ENCODE measurements around the gene MED31. TPM values are rescaled to one million over a fixed set of nuclear protein-coding genes. Genes with fewer than 3 reads are reported as not detected.
A peak's percentile ranks its signal among the peaks of the same experiment; 100 is the strongest.

MED31 gene
- total RNA-seq (2014; rRNA removed; shearing (Covaris generic)) (4.8 and 8.9 TPM in 2 replicates), polyA plus RNA-seq (2016; fragmentation: Nextera tagmentation; extraction: Ambion mirVana) (64.9 and 70.0 TPM in 2 replicates)

GRCh38 chr17:6651354-6651918 lies at the start of gene MED31, which contains the start of gene C17orf100:
Gene MED31 (minus strand): TSS chr17:6651605. CDS start chr17:6651528, 77 bp downstream.
Gene C17orf100 (plus strand): TSS chr17:6651762. CDS start chr17:6651914, 152 bp downstream.
- in situ Hi-C loops (cut with MboI): no loop called here
- peaks cover 6% of the 10 kb centered on the region; the same call in 1 of the 2 replicates for H4K20me1 ChIP-seq (ENCODE audit: insufficient read depth)
- no peak for TF ChIP-seq EZH2 (IDR thresholded peaks at IDR 0.05; ENCODE audit: insufficient read depth, poor library complexity, severe bottlenecking)
- TF ChIP-seq EZH2phosphoT487 (IDR thresholded peaks at IDR 0.05; ENCODE audit: insufficient read depth, low read depth): no peak

GRCh38 chr17:6700948-6701307 lies 49.5 kb upstream of the MED31 start:
- no peaks in the 10 kb centered on the region for H3K9me2 ChIP-seq (ENCODE audit: insufficient read depth)
- in situ Hi-C loops (cut with MboI): no loop called here
- no peaks in the 10 kb centered on the region for H3F3A ChIP-seq (ENCODE audit: insufficient read depth)
- H3K27ac ChIP-seq: no peak overlapping the region
- H3K27me3 ChIP-seq (replicated peaks; ENCODE audit: insufficient read depth): no peaks in the 10 kb centered on the region; the same call in 1 of the 2 replicates
- H3K4me2 ChIP-seq (ENCODE audit: unreplicated experiment): no peak overlapping the region
- H3K36me3 ChIP-seq (ENCODE audit: low read depth): no peaks in the 10 kb centered on the region
- H3K9me3 ChIP-seq (ENCODE audit: low read depth): no peaks in the 10 kb centered on the region
- no peaks in the 10 kb centered on the region for H4K20me1 ChIP-seq (ENCODE audit: insufficient read depth)
- H2AFZ ChIP-seq: no peak overlapping the region
- no peak overlapping the region for H3K4me3 ChIP-seq
- no peak for DNase-seq
- H3K9ac ChIP-seq: no peak overlapping the region
- TF ChIP-seq EZH2 (IDR thresholded peaks at IDR 0.05; ENCODE audit: insufficient read depth, poor library complexity, severe bottlenecking) (no peak), EZH2phosphoT487 (IDR thresholded peaks at IDR 0.05; ENCODE audit: insufficient read depth, low read depth) (no peak)
- WGBS, 2 experiments (ENCODE audit: low coverage in 1 of 2, low lambda C conversion rate in 2 of 2, missing lambda C conversion rate in 2 of 2): 62 to 66% methylated on average over 8 of the region's 8 CpGs
- no peaks in the 10 kb centered on the region for H3K4me1 ChIP-seq (ENCODE audit: insufficient read depth)
- no peaks in the 10 kb centered on the region for H3K79me2 ChIP-seq (ENCODE audit: insufficient read depth)

More at GRCh38 chr17:6651354-6651918, at the start of gene MED31, which contains the start of gene C17orf100:
- Histone ChIP-seq H3F3A (ENCODE audit: insufficient read depth) (peaks cover 22% of the 10 kb centered on the region), H3K4me3 (peak within 1 kb of the TSS; percentile 88), H3K9me2 (ENCODE audit: insufficient read depth) (no peaks in the 10 kb centered on the region), H2AFZ (peak within 1 kb of the TSS; percentile 95), H3K4me2 (ENCODE audit: unreplicated experiment) (peak within 1 kb of the TSS; percentile 96), H3K27me3 (replicated peaks; ENCODE audit: insufficient read depth) (peaks cover 12% of the 10 kb centered on the region), H3K4me1 (ENCODE audit: insufficient read depth) (peaks cover 25% of the 10 kb centered on the region; the same call in 1 of the 2 replicates), H3K36me3 (ENCODE audit: low read depth) (peaks cover 19% of the 10 kb centered on the region; the same call in 1 of the 2 replicates), H3K27ac (peak within 1 kb of the TSS; percentile 94), H3K9ac (peak within 1 kb of the TSS; percentile 97), H3K79me2 (ENCODE audit: insufficient read depth) (peaks cover 44% of the 10 kb centered on the region), H3K9me3 (ENCODE audit: low read depth) (no peaks in the 10 kb centered on the region)
- peak; percentile 97 for DNase-seq
- 1 to 2% methylated on average over 33 of the region's 35 CpGs for WGBS, 2 experiments (ENCODE audit: low coverage in 1 of 2, low lambda C conversion rate in 2 of 2, missing lambda C conversion rate in 2 of 2)

- no peaks in the 10 kb centered on the region for H3K9me3 ChIP-seq (ENCODE audit: low read depth)
- no peak overlapping the region for H2AFZ ChIP-seq
- no peaks in the 10 kb centered on the region; the same call in 1 of the 2 replicates for H3K27me3 ChIP-seq (replicated peaks; ENCODE audit: insufficient read depth)
- WGBS, 2 experiments (ENCODE audit: low coverage in 1 of 2, low lambda C conversion rate in 2 of 2, missing lambda C conversion rate in 2 of 2): 60 to 62% methylated on average over 16 of the region's 16 CpGs
- H3K4me2 ChIP-seq (ENCODE audit: unreplicated experiment): no peak overlapping the region
- in situ Hi-C loops (cut with MboI): no loop called here
- no peaks in the 10 kb centered on the region for H3K4me1 ChIP-seq (ENCODE audit: insufficient read depth)
- no peak for TF ChIP-seq EZH2 (IDR thresholded peaks at IDR 0.05; ENCODE audit: insufficient read depth, poor library complexity, severe bottlenecking)
- no peak for TF ChIP-seq EZH2phosphoT487 (IDR thresholded peaks at IDR 0.05; ENCODE audit: insufficient read depth, low read depth)
- no peaks in the 10 kb centered on the region for H3K79me2 ChIP-seq (ENCODE audit: insufficient read depth)
- no peak overlapping the region for H3K4me3 ChIP-seq
- no peaks in the 10 kb centered on the region for H3K36me3 ChIP-seq (ENCODE audit: low read depth)
- no peaks in the 10 kb centered on the region for H4K20me1 ChIP-seq (ENCODE audit: insufficient read depth)
- H3K27ac ChIP-seq: no peak overlapping the region
- no peak for DNase-seq
- H3K9me2 ChIP-seq (ENCODE audit: insufficient read depth): no peaks in the 10 kb centered on the region
- H3K9ac ChIP-seq: no peak overlapping the region
- no peaks in the 10 kb centered on the region for H3F3A ChIP-seq (ENCODE audit: insufficient read depth)
Measured at GRCh38 chr17:6699997-6700947, 48.9 kb upstream of the MED31 start.

- in situ Hi-C loops (cut with MboI): no loop called here
- no peak for DNase-seq
- Histone ChIP-seq H3F3A (ENCODE audit: insufficient read depth) (no peaks in the 10 kb centered on the region), H4K20me1 (ENCODE audit: insufficient read depth) (no peaks in the 10 kb centered on the region), H3K4me1 (ENCODE audit: insufficient read depth) (no peaks in the 10 kb centered on the region), H2AFZ (no peak overlapping the region), H3K36me3 (ENCODE audit: low read depth) (no peaks in the 10 kb centered on the region), H3K27ac (no peak overlapping the region), H3K4me3 (no peak overlapping the region), H3K27me3 (replicated peaks; ENCODE audit: insufficient read depth) (peaks cover 13% of the 10 kb centered on the region; the same call in 1 of the 2 replicates), H3K79me2 (ENCODE audit: insufficient read depth) (no peaks in the 10 kb centered on the region), H3K4me2 (ENCODE audit: unreplicated experiment) (no peak overlapping the region), H3K9me3 (ENCODE audit: low read depth) (no peaks in the 10 kb centered on the region), H3K9ac (no peak overlapping the region), H3K9me2 (ENCODE audit: insufficient read depth) (no peaks in the 10 kb centered on the region)
- 25 to 51% methylated on average over 9 to 11 of the region's 11 CpGs for WGBS, 2 experiments (ENCODE audit: low coverage in 1 of 2, low lambda C conversion rate in 2 of 2, missing lambda C conversion rate in 2 of 2)
- no peak for TF ChIP-seq EZH2 (IDR thresholded peaks at IDR 0.05; ENCODE audit: insufficient read depth, poor library complexity, severe bottlenecking)
- TF ChIP-seq EZH2phosphoT487 (IDR thresholded peaks at IDR 0.05; ENCODE audit: insufficient read depth, low read depth): no peak
Measured at GRCh38 chr17:6698004-6698403, 46.6 kb upstream of the MED31 start.
